Kidney (tissue), 14 donors: Measurements from ENCODE around the gene IL12A. TPM values are rescaled to one million over a fixed set of nuclear protein-coding genes. Genes with fewer than 3 reads are reported as not detected.
A peak's percentile ranks its signal among the peaks of the same experiment; 100 is the strongest.

ENCODE experiments used
- DNase-seq, 5 donors: peaks; one replicate each; pipeline ENCODE4 v3.0.0-alpha.2; 2013 to 2020
- FAIRE-seq: peaks from 2 replicates; lab custom pipeline; 2012; peaks lifted over from hg19 to GRCh38; lab: Jason Lieb, UNC
- H3K27ac ChIP-seq, 2 donors: one replicate each; pipeline ENCODE4 v1.7.0; 2013; ENCODE audit warnings: low read depth in 2 of 2, low read length in 2 of 2, inconsistent platforms in 1 of 2
- H3K27me3 ChIP-seq: one replicate; pipeline ENCODE4 v1.7.1; 2013; ENCODE audit warnings: low read length, inconsistent platforms; ENCODE audit not compliant: control insufficient read depth, insufficient read depth
- H3K36me3 ChIP-seq, 3 donors: one replicate each; pipeline versions ENCODE4 v1.7.0 to v1.7.1; 2013; ENCODE audit warnings: low read length in 3 of 3, control low read depth in 1 of 3, inconsistent platforms in 1 of 3; ENCODE audit not compliant: insufficient read depth in 3 of 3, control insufficient read depth in 2 of 3
- H3K4me1 ChIP-seq, 3 donors: one replicate each; pipeline versions ENCODE4 v1.7.0 to v1.7.1; 2013; ENCODE audit warnings: low read length in 3 of 3, inconsistent platforms in 1 of 3, low read depth in 1 of 3; ENCODE audit not compliant: control insufficient read depth in 2 of 3, insufficient read depth in 2 of 3
- H3K4me3 ChIP-seq, 3 donors: one replicate each; pipeline versions ENCODE4 v1.7.0 to v1.8.1; 2013; ENCODE audit warnings: low read length in 3 of 3, control low read depth in 1 of 3, inconsistent platforms in 1 of 3
- H3K9ac ChIP-seq, 3 donors: one replicate each; pipeline versions ENCODE4 v1.7.0 to v1.7.1; 2013; ENCODE audit warnings: low read length in 3 of 3, control low read depth in 1 of 3, inconsistent platforms in 1 of 3
- H3K9me3 ChIP-seq, 3 donors: one replicate each; pipeline versions ENCODE4 v1.7.0 to v1.7.1; 2013; ENCODE audit warnings: low read length in 3 of 3, control low read depth in 1 of 3, inconsistent platforms in 1 of 3; ENCODE audit not compliant: control insufficient read depth in 2 of 3, insufficient read depth in 1 of 3
- CTCF ChIP-seq: IDR thresholded peaks from 3 replicates; pipeline ENCODE4 v1.5.1; 2012; ENCODE audit warnings: mild to moderate bottlenecking, moderate library complexity, borderline replicate concordance; ENCODE audit not compliant: insufficient read depth; ENCODE audit errors: extremely low read depth
- intact Hi-C: fragments of 100-400 bp; cut with DNase I; formaldehyde crosslinking; loops from one replicate; pipeline ENCODE4 v1.11.1; 2022
- polyA plus RNA-seq: library from polyadenylated mRNA; stranded (reverse); fragments of 350-450 nt; fragmentation: Illumina TruSeq; extraction: RNeasy Lipid Tissue Mini Kit (QIAGEN cat#74804); gene quantifications from one replicate; pipeline ENCODE4 v1.2.3, GENCODE V29; 2014; ENCODE audit warnings: low read depth, low replicate concordance; ENCODE audit not compliant: insufficient read depth
- total RNA-seq: library from RNA; stranded (reverse); fragmentation: NEBNext Ultra II Directional; extraction: Animal tissue kit (Norgen Biotek cat#: 25700); gene quantifications from one replicate; pipeline ENCODE4 v1.2.1, GENCODE V29; 2021
- donor health status: control.
- donor health status: control.
- donor health status: control.
- donor health status: control.
- donor health status: control.
- donor health status: DM: yes; HTN: yes; CAD: no.
- donor health status: Normal renal cell carcinoma (clear cell type).

Gene IL12A
- total and polyA plus RNA-seq, 2 donors from 2014 or later: 0.22 TPM; not detected in 1

- no peak overlapping the region for H3K27ac ChIP-seq
- intact Hi-C loops: no loop called here
- H3K4me1 ChIP-seq: no peaks in the 10 kb centered on the region
- no peaks in the 10 kb centered on the region for H3K36me3 ChIP-seq
- FAIRE-seq (no peak), DNase-seq (no peak)
- no peak for TF ChIP-seq CTCF
- no peak overlapping the region for H3K9ac ChIP-seq
- H3K27me3 ChIP-seq: no peaks in the 10 kb centered on the region
- no peaks in the 10 kb centered on the region for H3K9me3 ChIP-seq
- H3K4me3 ChIP-seq: no peak overlapping the region
These were observed 39.0 kb downstream of the IL12A start for GRCh38 chr3:160027541-160028195.

GRCh38 chr3:160035757-160036156, 47.1 kb downstream of the IL12A start:
- DNase-seq: no peak
- Histone ChIP-seq H3K4me3 (no peak overlapping the region), H3K4me1 (peaks cover 0 to 4% (median 0%) of the 10 kb centered on the region in 3 donors), H3K36me3 (no peaks in the 10 kb centered on the region), H3K9ac (no peak overlapping the region), H3K27me3 (peaks cover 2% of the 10 kb centered on the region), H3K27ac (no peak overlapping the region), H3K9me3 (no peaks in the 10 kb centered on the region)
- intact Hi-C loops: no loop called here
- FAIRE-seq: no peak
- TF ChIP-seq CTCF: no peak

GRCh38 chr3:160038862-160039562, 50.4 kb downstream of the IL12A start:
- DNase-seq (peak; percentile 57 to 76 (median 64)), FAIRE-seq (no peak)
- intact Hi-C loops: no loop called here
- peaks cover 0 to 4% (median 0%) of the 10 kb centered on the region in 3 donors for H3K4me1 ChIP-seq
- no peak overlapping the region for H3K27ac ChIP-seq
- H3K4me3 ChIP-seq: no peak overlapping the region
- H3K9me3 ChIP-seq: peaks cover 0 to 7% (median 0%) of the 10 kb centered on the region in 3 donors
- no peak for TF ChIP-seq CTCF
- H3K27me3 ChIP-seq: peaks cover 2% of the 10 kb centered on the region
- no peak overlapping the region for H3K9ac ChIP-seq
- no peaks in the 10 kb centered on the region for H3K36me3 ChIP-seq
